ENCODE measurements around the gene HMCN2. TPM values are rescaled to one million over a fixed set of nuclear protein-coding genes. Genes with fewer than 3 reads are reported as not detected.
"Not testable (repeated sequence)": the region's sequence is repeated elsewhere in the genome, so short reads cannot be mapped to it uniquely, and the experiment has no call there.

The HMCN2 gene
- total RNA-seq, 4 donors from 2014 or later = 1.3 to 6.3 (median 3.5) TPM

GRCh38 chr9:130432362-130432761, 166.8 kb downstream of the HMCN2 start:
- TF ChIP-seq EP300 (IDR thresholded peaks at IDR 0.05) = no peak
- no peak for TF ChIP-seq POLR2A (IDR thresholded peaks at IDR 0.05)
- TF ChIP-seq POLR2AphosphoS5 (IDR thresholded peaks at IDR 0.05) = no peak
- TF ChIP-seq, protein P1, sequence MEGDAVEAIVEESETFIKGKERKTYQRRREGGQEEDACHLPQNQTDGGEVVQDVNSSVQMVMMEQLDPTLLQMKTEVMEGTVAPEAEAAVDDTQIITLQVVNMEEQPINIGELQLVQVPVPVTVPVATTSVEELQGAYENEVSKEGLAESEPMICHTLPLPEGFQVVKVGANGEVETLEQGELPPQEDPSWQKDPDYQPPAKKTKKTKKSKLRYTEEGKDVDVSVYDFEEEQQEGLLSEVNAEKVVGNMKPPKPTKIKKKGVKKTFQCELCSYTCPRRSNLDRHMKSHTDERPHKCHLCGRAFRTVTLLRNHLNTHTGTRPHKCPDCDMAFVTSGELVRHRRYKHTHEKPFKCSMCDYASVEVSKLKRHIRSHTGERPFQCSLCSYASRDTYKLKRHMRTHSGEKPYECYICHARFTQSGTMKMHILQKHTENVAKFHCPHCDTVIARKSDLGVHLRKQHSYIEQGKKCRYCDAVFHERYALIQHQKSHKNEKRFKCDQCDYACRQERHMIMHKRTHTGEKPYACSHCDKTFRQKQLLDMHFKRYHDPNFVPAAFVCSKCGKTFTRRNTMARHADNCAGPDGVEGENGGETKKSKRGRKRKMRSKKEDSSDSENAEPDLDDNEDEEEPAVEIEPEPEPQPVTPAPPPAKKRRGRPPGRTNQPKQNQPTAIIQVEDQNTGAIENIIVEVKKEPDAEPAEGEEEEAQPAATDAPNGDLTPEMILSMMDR (IDR thresholded peaks at IDR 0.05) = no peak
- Histone ChIP-seq H3K36me3 (no peaks in the 10 kb centered on the region), H3K9me3 (no peaks in the 10 kb centered on the region), H3K4me1 (peaks cover 23% of the 10 kb centered on the region), H3K27me3 (peaks cover 42% of the 10 kb centered on the region), H3K4me3 (no peak overlapping the region), H3K27ac (no peak overlapping the region)
- DNase-seq (ENCODE audit: low spot score in 2 of 2) = no peak
- 53% methylated on average over 9 of the region's 11 CpGs for WGBS

DNA sequence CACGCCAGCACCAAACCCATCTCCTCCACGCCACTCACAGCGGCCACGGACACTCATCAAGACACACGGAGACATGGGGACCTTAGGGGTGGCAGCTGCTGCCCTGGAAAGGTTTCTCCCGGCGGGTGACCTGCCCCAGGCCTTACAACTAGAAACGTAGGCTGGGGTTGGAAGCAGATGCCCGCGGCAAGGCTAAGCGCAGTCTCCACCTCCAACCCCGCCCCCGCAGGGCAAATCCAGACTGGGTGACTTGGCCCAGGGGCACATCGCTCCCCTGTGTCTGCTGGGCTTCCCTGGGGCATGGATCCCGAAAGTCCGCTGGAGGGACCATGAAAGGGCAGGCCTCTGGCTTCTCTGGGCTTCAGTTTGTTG, 167.2 kb downstream of the HMCN2 start:
- no peak for DNase-seq (ENCODE audit: low spot score in 2 of 2)
- Histone ChIP-seq H3K4me1 (peaks cover 21% of the 10 kb centered on the region), H3K27ac (no peak overlapping the region), H3K9me3 (no peaks in the 10 kb centered on the region), H3K27me3 (peaks cover 42% of the 10 kb centered on the region), H3K36me3 (no peaks in the 10 kb centered on the region), H3K4me3 (peak overlapping the region; percentile 46)
- WGBS = 22% methylated on average over 15 of the region's 16 CpGs
- TF ChIP-seq EP300 (IDR thresholded peaks at IDR 0.05) (no peak), POLR2AphosphoS5 (IDR thresholded peaks at IDR 0.05) (no peak), POLR2A (IDR thresholded peaks at IDR 0.05) (no peak)
- TF ChIP-seq, protein P1 (IDR thresholded peaks at IDR 0.05) = no peak

DNA sequence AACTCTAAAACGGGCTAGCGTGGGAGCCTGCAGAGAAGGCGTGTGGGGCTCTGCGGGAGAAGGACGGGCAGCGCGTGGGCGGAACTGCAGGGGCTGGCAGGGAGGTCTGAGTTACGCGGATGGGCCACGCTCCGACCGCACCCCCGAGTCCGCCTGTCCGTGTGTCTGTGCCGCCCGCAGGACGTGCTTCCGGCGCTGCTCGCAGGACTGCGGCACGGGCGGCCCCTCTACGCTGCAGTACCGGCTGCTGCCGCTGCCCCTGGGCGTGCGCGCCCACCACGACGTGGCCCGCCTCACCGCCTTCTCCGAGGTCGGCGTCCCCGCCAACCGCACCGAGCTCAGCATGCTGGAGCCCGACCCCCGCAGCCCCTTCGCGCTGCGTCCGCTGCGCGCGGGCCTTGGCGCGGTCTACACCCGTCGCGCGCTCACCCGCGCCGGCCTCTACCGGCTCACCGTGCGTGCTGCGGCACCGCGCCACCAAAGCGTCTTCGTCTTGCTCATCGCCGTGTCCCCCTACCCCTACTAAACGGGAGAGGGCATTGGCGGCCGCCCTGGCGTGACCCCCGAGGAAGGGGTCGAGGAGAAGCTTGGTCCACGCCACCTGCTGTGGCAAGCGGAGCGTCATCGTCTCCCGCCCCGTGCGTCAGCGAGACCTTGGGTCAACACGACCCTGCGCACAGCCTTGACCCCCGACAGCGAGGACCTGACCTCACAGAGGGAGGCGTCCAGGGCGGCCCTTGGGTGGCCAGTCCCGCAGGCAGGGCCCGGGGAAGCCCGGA, 167.8 kb downstream of the HMCN2 start:
- peaks cover 42% of the 10 kb centered on the region for H3K27me3 ChIP-seq
- H3K27ac ChIP-seq = no peak overlapping the region
- peak overlapping the region; percentile 46 for H3K4me3 ChIP-seq
- TF ChIP-seq, protein P1 (IDR thresholded peaks at IDR 0.05) = peak; percentile 34 to 84
- TF ChIP-seq EP300 (IDR thresholded peaks at IDR 0.05) = no peak
- no peak for TF ChIP-seq POLR2A (IDR thresholded peaks at IDR 0.05)
- TF ChIP-seq POLR2AphosphoS5 (IDR thresholded peaks at IDR 0.05) = no peak
- DNase-seq (ENCODE audit: low spot score in 2 of 2) = no peak
- H3K36me3 ChIP-seq = no peaks in the 10 kb centered on the region
- no peaks in the 10 kb centered on the region for H3K9me3 ChIP-seq
- H3K4me1 ChIP-seq = peaks cover 21% of the 10 kb centered on the region
- WGBS = 8% methylated on average over 5 of the region's 92 CpGs

GRCh38 chr9:130433947-130434262, 168.3 kb downstream of the HMCN2 start:
- peak overlapping the region; percentile 46 for H3K4me3 ChIP-seq

DNA sequence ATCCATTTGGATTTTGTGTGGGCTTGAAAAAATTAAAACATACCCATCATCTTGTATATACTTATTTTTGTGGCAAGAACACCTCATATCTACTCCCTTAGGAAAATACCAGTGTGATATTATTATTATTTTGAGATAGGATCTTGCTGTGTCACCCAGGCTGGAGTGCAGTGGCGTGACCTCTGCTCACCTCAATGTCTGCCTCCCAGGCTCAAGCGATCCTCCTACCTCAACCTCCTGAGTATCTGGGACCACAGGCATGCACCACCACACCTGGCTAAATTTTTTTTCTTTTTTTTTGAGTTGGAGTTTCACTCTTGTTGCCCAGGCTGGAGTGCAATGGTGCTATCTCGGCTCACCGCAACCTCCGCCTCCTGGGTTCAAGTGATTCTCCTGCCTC, 169.1 kb downstream of the HMCN2 start:
- Histone ChIP-seq H3K27me3 (peaks cover 42% of the 10 kb centered on the region), H3K4me1 (peaks cover 21% of the 10 kb centered on the region)
- WGBS = 97% methylated on average over 5 of the region's 5 CpGs
- not testable (repeated sequence) for H3K27ac ChIP-seq; H3K9me3 ChIP-seq; DNase-seq (ENCODE audit: low spot score in 2 of 2); H3K4me3 ChIP-seq; H3K36me3 ChIP-seq

More at GRCh38 chr9:130433947-130434262, 168.3 kb downstream of the HMCN2 start:
- WGBS = 50% methylated on average over 9 of the region's 9 CpGs
- TF ChIP-seq POLR2AphosphoS5 (IDR thresholded peaks at IDR 0.05) (no peak), EP300 (IDR thresholded peaks at IDR 0.05) (no peak), POLR2A (IDR thresholded peaks at IDR 0.05) (no peak)
- TF ChIP-seq, protein P1 (IDR thresholded peaks at IDR 0.05) = no peak
- Histone ChIP-seq H3K27ac (no peak overlapping the region), H3K4me1 (peaks cover 21% of the 10 kb centered on the region), H3K9me3 (no peaks in the 10 kb centered on the region), H3K27me3 (peaks cover 42% of the 10 kb centered on the region), H3K36me3 (no peaks in the 10 kb centered on the region)
- DNase-seq (ENCODE audit: low spot score in 2 of 2) = no peak

Data from suprapubic skin (tissue), 4 donors.